ENCODE measurements around the gene HHATL.

HHATL gene

DNA sequence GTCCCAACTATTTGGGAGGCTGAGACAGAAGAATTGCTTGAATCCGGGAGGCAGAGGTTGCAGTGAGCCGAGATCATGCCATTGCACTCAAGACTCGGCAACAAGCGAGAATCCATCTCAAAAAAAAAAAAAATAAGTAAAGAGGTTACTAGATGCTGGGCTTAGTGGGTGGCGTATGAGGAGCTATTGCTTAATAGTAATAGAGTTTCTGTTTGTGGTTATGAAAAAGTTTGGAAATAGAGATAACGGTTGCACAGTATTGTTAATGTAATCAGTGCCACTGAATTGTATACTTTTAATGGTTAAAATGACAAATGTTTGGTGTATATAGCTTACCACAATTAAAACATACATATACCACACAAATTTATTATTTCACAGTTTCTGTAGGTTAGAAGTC lies 14.7 kb upstream of the HHATL start:
- FAIRE-seq (no peak), DNase-seq (ENCODE audit: extremely low spot score, insufficient read length, low read depth) (no peak)

GRCh38 chr3:42714171-42714852 lies 11.7 kb upstream of the HHATL start:
- FAIRE-seq = peak; percentile 15

DNA sequence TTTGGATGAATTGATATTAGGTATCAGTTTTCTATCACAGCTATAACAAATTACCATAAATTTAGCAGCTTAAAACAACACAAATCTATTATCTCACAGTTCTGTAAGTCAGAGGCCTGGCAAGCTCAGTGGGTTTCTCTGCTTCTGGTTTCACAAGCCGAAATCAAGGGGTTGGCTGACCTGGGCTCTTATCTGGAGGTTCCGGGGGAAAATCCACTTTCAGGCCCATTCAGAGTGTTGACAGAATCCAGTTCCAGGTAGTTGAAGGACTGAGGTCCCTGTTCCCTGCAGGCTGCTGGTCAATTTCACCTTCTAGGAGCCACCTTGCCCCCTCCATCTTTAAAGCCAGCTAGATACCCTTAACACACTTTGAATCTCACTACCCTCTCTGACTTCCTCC lies 11.1 kb upstream of the HHATL start:
- DNase-seq (ENCODE audit: extremely low spot score, insufficient read length, low read depth) (no peak), FAIRE-seq (no peak)

More at GRCh38 chr3:42714171-42714852, 11.7 kb upstream of the HHATL start:
- no peak for DNase-seq (ENCODE audit: extremely low spot score, insufficient read length, low read depth)

DNA sequence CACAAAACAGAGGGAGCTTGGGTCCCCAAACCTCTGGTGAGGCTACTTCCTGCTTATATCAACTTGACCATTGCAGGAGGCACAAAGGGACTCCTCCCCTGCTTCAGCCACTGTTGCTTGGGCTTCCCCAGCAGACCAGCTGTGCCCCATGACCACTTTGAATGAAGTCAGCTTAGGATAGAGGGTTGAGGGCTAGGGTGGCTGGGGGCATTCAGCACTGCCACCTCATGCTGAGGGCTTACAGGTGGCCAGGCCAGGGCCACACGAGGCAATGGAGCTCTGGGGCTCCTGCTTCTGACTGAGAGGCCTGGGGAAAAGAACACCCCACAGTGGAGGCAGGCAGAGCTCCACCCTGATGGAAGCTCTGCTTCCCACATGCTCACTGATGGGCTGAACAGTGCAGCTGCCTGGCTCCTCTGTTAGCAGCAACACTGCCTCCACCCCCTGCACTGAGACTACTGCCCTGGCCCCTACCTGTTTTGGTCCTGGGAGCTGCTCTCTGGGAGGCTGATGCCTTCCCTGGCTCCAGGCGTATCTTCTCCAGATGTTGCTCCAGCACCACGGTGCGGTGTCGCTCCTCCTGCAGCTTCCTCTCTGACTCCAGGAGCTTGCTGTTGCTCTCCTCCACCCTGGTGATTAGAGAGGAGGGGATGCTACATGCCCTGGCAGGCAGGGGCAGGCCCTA lies 10.2 kb upstream of the HHATL start:
- FAIRE-seq = no peak

GRCh38 chr3:42712344-42712648 lies 9.7 kb upstream of the HHATL start:
- FAIRE-seq (no peak), DNase-seq (ENCODE audit: extremely low spot score, insufficient read length, low read depth) (no peak)

More for the DNA sequence above, 10.2 kb upstream of the HHATL start:
- no peak for DNase-seq (ENCODE audit: extremely low spot score, insufficient read length, low read depth)

- DNase-seq (ENCODE audit: extremely low spot score, insufficient read length, low read depth) = no peak
- no peak for FAIRE-seq
These were observed 9.1 kb upstream of the HHATL start for GRCh38 chr3:42711491-42712343.

DNA sequence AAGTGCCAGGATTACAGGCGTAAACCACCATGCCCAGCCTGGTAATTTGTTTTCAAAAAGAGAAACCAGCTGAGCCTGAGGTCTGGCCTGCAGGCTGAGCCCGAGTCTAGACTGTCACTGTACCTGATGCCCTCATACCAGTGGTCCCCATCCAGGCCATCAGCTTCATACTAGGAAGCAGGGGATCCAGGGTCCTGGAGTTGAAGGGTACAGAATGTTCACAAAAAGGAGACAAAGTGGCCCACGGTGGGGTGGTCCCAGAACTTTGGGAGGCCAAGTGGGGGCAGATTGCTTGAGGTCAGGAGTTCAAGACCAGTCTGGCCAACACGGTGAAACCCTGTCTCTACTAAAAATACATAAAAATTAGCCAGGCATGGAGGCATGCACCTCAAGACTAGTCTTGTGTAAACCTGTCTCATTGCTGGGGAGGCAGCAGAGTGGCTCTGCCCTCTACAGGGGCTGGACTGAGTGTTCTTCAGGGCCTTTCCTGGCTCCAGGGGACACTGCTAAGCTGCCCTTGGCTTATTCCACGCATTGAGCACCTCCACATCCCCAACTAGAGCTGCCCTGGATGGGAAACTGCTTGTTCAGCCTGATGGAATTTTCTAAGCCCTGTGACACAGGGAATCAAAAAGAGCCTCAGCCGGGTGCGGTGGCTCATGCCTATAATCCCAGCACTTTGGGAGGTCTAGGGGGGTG lies 7.9 kb upstream of the HHATL start:
- FAIRE-seq = no peak

DNA sequence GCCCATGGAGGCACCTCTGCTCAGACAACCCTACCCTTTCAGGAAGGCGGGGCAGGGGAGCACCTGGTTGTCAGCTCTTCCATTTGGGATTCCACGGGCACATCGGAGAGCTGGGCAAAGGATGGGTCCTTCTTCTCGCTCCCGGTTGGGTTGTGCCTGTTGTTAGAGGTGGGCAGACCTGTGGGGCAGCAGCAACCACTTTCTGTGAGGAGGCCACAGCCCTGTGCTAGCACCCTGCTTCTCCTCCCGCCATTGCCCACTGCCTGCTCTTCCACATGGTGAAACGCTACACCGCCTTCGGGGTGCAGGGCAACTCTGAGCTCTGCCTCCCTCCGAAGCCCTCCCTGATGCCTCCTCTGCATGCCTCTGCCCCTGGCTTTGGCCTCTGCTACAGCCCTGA lies 7.0 kb upstream of the HHATL start:
- FAIRE-seq (no peak), DNase-seq (ENCODE audit: extremely low spot score, insufficient read length, low read depth) (no peak)

More for the DNA sequence above, 7.9 kb upstream of the HHATL start:
- no peak for DNase-seq (ENCODE audit: extremely low spot score, insufficient read length, low read depth)

DNA sequence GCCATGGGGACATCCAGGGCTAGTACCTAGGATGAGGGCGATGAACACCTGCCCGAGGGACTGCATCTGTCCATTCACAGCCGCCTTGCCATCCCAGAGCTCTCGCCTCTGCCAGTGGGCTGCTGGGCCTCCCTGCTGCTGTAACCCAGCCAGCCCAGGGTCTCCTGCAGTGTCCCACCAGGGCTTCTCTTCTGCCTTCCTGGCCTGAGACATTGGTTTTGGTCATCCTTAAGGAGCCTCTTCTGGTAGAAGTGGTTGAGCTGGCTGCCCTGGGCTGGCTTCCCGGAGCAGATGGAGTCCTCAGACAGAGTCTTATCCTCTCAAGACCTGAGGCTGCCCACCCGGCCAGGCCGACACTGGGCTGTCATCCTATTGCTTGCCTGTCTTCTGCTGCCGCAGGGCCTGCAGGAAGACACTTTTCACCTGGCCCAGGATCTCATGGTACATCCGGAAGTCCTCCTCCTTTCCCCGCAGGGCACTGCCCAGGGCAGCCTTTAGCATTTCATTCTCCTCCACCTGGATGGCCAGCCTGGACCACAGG lies 6.1 kb upstream of the HHATL start:
- DNase-seq (ENCODE audit: extremely low spot score, insufficient read length, low read depth) (no peak), FAIRE-seq (no peak)

- FAIRE-seq (no peak), DNase-seq (ENCODE audit: extremely low spot score, insufficient read length, low read depth) (no peak)
These were observed 5.2 kb upstream of the HHATL start for GRCh38 chr3:42707620-42708355.

GRCh38 chr3:42706721-42707619 lies 4.4 kb upstream of the HHATL start:
- no peak for FAIRE-seq

DNA sequence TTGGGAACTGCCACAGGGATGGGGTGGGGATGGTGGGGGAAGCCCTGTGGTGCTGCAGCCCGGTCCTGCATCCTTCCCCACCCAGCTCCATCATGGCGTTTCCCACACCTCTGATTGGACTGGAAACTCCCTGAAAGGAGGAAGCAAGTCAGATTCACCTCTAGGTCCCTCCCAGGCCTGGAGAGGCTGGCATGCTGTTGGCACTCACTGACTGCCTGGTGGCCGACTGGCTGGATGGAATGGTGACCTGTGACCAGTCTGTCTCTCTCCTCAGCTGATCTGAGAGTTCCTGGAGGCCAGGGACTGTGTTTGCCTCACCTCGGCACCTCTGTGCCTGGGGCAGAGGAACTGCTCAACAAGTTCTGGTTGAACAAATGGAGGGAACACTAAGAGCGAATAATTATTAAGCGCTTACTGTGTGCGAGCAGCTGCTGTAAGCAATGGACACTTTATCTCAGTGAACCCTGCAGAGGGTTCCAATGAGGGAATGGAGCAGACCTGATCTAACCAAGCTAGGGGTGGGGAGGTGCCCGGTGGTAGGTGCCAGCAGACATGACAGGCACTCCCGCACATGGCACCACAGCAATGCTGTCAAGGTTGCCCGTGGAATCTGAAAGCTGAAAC lies 3.5 kb upstream of the HHATL start:
- FAIRE-seq = no peak

More at GRCh38 chr3:42706721-42707619, 4.4 kb upstream of the HHATL start:
- DNase-seq (ENCODE audit: extremely low spot score, insufficient read length, low read depth) = no peak

GRCh38 chr3:42705058-42705767 lies 2.6 kb upstream of the HHATL start:
- no peak for FAIRE-seq
- DNase-seq (ENCODE audit: extremely low spot score, insufficient read length, low read depth) = no peak

More for the DNA sequence above, 3.5 kb upstream of the HHATL start:
- DNase-seq (ENCODE audit: extremely low spot score, insufficient read length, low read depth) = no peak

DNA sequence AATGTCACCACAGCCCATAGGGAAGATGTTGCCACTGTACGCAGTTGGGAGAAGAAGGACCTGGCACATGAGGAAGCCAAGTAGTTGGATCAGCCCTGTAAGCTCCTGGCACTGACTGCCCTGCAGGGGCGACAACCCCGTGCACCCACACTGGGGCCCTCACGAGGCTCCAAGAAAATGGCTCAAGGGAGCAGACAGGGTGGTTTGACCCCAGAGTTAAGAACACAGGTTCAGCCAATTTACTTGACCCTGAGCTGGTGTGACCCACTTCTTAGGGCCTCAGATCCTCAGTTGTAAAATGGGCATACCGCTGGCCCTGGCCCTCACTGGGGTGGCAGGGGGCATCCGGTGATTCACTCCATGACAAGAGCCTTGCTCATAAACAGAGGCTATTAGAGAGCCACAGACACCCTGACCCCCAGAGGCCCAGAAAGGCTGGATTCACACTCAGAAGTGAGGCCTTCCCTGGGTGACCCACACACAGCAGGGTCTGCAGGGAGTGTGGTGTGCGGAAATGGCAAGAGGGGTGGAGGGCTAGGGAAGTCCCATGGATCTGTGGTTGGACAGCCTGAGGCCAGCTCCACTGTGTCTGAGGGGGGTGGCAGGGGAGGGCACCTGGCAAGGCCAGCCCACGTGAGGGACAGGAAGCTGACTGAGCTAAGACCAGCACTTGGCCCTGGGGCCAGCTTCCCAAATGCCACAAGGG lies 1.7 kb upstream of the HHATL start:
- no peak for DNase-seq (ENCODE audit: extremely low spot score, insufficient read length, low read depth)
- no peak for FAIRE-seq

- DNase-seq (ENCODE audit: extremely low spot score, insufficient read length, low read depth) (no peak), FAIRE-seq (no peak)
These were observed 1.1 kb upstream of the HHATL start for GRCh38 chr3:42703695-42704025.

- no peak for FAIRE-seq
- DNase-seq (ENCODE audit: extremely low spot score, insufficient read length, low read depth) = no peak
These were observed 540 bp upstream of the HHATL start for GRCh38 chr3:42702982-42703694.
